Duodenal mucosa (tissue), 2 donors: Measurements from ENCODE around the gene TRIM6.

ENCODE experiments used
- H3K27ac ChIP-seq: one replicate; pipeline ENCODE4 v1.7.0; 2013; ENCODE audit warnings: low read depth, low read length
- H3K27me3 ChIP-seq, 2 donors: one replicate each; pipeline ENCODE4 v1.7.0; 2013; ENCODE audit warnings: low read length in 2 of 2, control low read depth in 1 of 2; ENCODE audit not compliant: insufficient read depth in 2 of 2, control insufficient read depth in 1 of 2
- H3K36me3 ChIP-seq, 2 donors: one replicate each; pipeline ENCODE4 v1.7.0; 2013; ENCODE audit warnings: low read length in 2 of 2, control low read depth in 1 of 2; ENCODE audit not compliant: insufficient read depth in 2 of 2, control insufficient read depth in 1 of 2
- H3K4me1 ChIP-seq, 2 donors: one replicate each; pipeline ENCODE4 v1.7.0; 2013; ENCODE audit warnings: low read length in 2 of 2, control low read depth in 1 of 2; ENCODE audit not compliant: insufficient read depth in 2 of 2, control insufficient read depth in 1 of 2
- H3K4me3 ChIP-seq, 2 donors: one replicate each; pipeline ENCODE4 v1.7.0; 2013; ENCODE audit warnings: low read length in 2 of 2, low read depth in 1 of 2
- H3K9ac ChIP-seq, 2 donors: one replicate each; pipeline ENCODE4 v1.7.0; 2013; ENCODE audit warnings: low read length in 2 of 2, low read depth in 1 of 2
- H3K9me3 ChIP-seq, 2 donors: one replicate each; pipeline ENCODE4 v1.7.0; 2013; ENCODE audit warnings: low read length in 2 of 2, control low read depth in 1 of 2; ENCODE audit not compliant: control insufficient read depth in 1 of 2

The TRIM6 gene

DNA sequence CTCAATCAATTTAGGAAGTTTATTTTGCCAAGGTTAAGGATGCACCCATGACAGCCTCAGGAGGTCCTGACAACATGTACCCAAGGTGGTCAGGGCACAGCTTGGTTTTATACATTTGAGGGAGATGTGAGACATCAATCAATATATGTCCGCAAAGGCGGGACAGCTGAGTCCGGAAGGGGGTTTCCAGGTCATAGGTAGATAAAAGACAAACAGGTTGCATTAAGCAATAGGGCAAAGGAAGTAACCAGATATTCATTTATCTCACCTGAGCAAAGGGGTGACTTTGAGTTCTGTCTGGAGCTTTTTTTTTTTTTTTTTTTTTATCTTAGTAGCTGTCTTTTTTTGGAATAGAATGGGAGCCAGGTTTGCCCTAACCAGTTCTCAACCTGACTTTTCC, 26.4 kb downstream of the TRIM6 start:
- Histone ChIP-seq H3K9ac (no peak overlapping the region), H3K36me3 (no peaks in the 10 kb centered on the region), H3K9me3 (no peaks in the 10 kb centered on the region), H3K4me1 (peaks cover 27 to 33% of the 10 kb centered on the region in 2 donors), H3K27me3 (no peaks in the 10 kb centered on the region), H3K4me3 (no peak overlapping the region), H3K27ac (no peak overlapping the region)

DNA sequence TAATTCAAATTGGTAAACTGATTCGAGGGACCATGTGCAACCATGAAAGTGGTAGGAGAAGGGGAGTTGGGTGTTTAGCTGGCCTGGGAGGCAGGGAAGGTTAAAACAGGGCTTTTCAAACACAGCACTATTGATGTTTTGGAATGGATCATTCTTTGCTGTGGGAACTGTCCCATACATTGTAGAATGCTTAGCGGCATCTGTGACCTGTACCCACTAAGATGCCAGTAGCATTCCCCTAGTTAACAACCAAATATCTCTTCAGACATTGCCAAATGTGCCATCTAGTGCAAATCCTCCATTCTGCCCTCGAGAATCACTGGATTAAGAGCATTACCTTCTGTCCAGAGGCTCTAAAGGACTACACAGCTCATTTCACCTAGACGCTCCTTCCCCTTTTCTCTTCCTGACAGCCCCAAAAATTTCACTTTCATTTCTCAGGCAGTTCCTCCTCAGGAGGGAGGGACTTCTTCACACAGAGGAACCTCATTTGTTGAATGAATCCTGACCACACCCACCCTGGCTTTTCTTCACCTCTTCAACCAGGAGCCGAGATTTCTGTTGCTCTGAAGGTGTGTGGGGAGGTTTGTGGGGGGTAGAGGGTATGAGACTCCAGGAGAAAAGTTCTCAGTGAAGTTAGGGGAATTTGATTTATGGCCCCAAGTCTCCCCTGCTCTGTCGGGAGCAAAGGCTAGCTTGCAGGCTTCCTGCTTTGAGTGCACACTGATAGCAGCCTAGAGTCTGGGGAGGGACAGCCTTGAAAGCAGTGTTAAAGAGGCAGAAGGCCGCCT, 28.2 kb downstream of the TRIM6 start, which contains the start of gene TRIM34:
TRIM34 (plus strand) TSS at position 513 of the 791 bp plus-strand sequence. CDS start 7,331 bp downstream, outside the sequence.
- peak within 1 kb of the TSS; percentile 73 to 87 for H3K4me3 ChIP-seq
- no peaks in the 10 kb centered on the region for H3K36me3 ChIP-seq
- H3K4me1 ChIP-seq = peaks cover 27 to 33% of the 10 kb centered on the region in 2 donors
- no peaks in the 10 kb centered on the region for H3K27me3 ChIP-seq
- peak within 1 kb of the TSS; percentile 45 for H3K27ac ChIP-seq
- no peaks in the 10 kb centered on the region for H3K9me3 ChIP-seq
- H3K9ac ChIP-seq = peak within 1 kb of the TSS; percentile 48 to 63

DNA sequence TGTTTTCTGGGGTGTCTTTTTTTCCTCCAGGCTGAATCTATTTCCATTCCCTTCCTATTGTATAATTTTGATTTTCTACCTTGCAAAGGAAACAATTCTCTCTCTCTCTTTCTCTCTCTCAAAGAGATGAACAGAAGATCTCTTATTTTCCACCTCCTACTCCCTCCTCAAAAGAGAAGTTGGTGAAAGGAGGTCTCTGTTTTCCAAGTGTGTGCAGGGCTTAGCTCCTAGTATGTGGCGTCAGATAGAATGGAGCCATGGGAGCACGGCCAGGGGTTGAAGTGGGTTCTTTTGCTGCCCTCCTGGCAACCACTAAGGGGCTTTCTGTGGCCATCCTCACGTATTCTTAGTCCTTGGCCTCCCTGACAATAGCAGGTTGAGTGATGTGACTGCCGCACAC, 28.8 kb downstream of the TRIM6 start:
- peak overlapping the region; percentile 48 to 63 for H3K9ac ChIP-seq
- H3K27ac ChIP-seq = no peak overlapping the region
- H3K4me3 ChIP-seq = peak overlapping the region; percentile 73 to 87
- no peaks in the 10 kb centered on the region for H3K36me3 ChIP-seq
- H3K4me1 ChIP-seq = peaks cover 27 to 33% of the 10 kb centered on the region in 2 donors
- no peaks in the 10 kb centered on the region for H3K27me3 ChIP-seq
- H3K9me3 ChIP-seq = no peaks in the 10 kb centered on the region

DNA sequence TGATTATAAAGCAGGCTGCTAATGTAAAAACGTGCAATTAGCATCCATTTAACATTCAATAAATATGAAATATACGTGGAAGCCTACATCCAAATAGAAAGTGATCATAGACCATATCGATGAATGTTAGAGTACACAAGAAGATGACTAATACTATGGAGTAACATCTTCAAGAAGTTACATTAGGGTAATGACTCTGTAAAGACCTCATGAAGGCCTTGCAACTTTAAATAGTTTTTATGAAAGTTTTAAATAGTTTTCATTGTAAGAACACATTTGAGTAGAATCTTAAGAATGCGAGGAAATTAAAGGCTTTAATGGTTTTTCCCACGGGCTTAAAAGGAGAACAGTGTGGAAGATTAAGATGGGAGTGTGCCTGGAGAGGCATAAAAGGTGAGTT, 29.8 kb downstream of the TRIM6 start:
- H3K27ac ChIP-seq = no peak overlapping the region
- no peaks in the 10 kb centered on the region for H3K27me3 ChIP-seq
- no peaks in the 10 kb centered on the region for H3K9me3 ChIP-seq
- H3K4me3 ChIP-seq = peak overlapping the region; percentile 73 to 87
- H3K4me1 ChIP-seq = peaks cover 20 to 25% of the 10 kb centered on the region in 2 donors
- H3K9ac ChIP-seq = no peak overlapping the region
- H3K36me3 ChIP-seq = no peaks in the 10 kb centered on the region

DNA sequence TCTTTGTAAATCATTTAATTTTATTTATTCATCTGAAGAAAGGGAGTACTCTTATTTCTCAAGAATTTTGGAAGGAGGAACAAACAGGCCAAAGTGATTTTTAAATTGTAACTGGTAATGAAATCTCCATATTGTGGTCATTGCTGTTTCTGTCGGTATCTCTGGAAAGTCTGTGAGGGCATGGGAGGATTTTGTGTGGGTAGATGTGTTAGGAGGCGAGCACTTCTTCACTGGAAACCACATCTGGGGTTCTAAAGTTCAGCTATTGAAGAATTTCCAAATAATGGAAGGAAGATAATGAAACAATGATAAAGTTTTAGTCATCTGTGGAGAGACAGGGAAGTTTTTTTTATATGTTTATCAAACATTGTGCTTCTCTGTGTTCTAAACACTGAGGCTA, 35.0 kb downstream of the TRIM6 start:
- H3K4me3 ChIP-seq = no peak overlapping the region
- H3K36me3 ChIP-seq = peaks cover 4 to 24% of the 10 kb centered on the region in 2 donors
- H3K27me3 ChIP-seq = no peaks in the 10 kb centered on the region
- H3K27ac ChIP-seq = no peak overlapping the region
- H3K9me3 ChIP-seq = no peaks in the 10 kb centered on the region
- H3K9ac ChIP-seq = no peak overlapping the region
- no peaks in the 10 kb centered on the region for H3K4me1 ChIP-seq

DNA sequence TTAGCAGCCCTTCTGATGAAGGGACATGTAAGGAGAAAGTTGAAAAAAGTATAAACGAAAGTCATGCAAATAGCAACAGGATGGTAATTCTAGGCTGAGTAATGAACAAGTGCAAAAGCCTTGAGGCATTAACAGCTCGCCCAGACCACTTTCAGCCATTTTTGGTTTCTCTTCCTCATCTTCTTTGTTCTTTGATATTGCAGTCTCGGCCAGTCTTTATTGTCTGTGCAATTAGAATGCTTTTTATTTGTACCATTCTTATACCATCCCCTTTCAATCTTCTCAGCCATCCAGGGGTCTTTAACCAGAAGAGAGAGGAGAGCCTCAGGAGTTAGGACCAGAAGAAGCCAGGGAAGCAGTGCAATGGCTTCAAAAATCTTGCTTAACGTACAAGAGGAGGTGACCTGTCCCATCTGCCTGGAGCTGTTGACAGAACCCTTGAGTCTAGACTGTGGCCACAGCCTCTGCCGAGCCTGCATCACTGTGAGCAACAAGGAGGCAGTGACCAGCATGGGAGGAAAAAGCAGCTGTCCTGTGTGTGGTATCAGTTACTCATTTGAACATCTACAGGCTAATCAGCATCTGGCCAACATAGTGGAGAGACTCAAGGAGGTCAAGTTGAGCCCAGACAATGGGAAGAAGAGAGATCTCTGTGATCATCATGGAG, 35.7 kb downstream of the TRIM6 start:
- Histone ChIP-seq H3K9ac (no peak overlapping the region), H3K4me1 (no peaks in the 10 kb centered on the region), H3K27me3 (no peaks in the 10 kb centered on the region), H3K9me3 (no peaks in the 10 kb centered on the region), H3K4me3 (no peak overlapping the region), H3K36me3 (peaks cover 4 to 24% of the 10 kb centered on the region in 2 donors), H3K27ac (no peak overlapping the region)

DNA sequence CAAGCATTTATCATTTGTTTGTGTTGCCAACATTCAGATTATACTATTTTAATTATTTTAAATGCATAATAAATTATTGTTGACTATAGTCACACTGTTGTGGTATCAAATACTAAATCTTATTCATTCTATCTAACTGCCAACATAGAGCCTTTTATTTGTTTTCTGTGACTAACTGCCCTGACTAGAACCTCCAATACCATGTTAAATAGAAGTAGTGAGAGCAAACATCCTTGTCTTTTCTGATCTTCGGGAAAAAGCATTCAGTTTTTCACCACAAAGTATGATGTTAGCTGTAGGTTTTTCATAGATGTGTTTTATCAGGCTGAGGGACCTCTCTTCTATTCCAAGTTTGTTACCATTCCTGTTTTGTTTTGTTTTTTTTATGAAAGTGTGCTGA, 43.5 kb downstream of the TRIM6 start:
- H3K27ac ChIP-seq = no peak overlapping the region
- H3K27me3 ChIP-seq = no peaks in the 10 kb centered on the region
- no peak overlapping the region for H3K4me3 ChIP-seq
- H3K9me3 ChIP-seq = no peaks in the 10 kb centered on the region
- H3K4me1 ChIP-seq = no peaks in the 10 kb centered on the region
- H3K9ac ChIP-seq = no peak overlapping the region
- peaks cover 19 to 28% of the 10 kb centered on the region in 2 donors for H3K36me3 ChIP-seq

DNA sequence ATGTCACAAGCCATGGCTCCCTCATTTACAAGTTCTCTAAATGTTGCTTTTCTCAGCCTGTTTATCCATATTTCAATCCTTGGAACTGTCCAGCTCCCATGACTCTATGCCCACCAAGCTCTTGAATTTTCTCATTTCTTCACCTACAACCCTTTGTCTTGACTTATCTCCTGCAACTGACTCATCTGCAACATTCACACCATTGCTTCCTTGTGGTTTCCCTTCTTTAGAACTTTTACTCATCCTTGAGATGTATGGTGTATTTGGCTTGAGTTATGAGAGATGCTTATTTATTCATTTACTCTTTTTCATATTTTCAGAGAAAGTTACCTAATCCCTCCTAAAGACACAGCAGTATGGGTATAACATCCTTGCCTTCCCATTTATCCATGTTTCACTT, 47.1 kb downstream of the TRIM6 start:
- Histone ChIP-seq H3K9me3 (no peaks in the 10 kb centered on the region), H3K36me3 (peaks cover 16 to 19% of the 10 kb centered on the region in 2 donors), H3K27me3 (no peaks in the 10 kb centered on the region), H3K4me3 (no peak overlapping the region), H3K9ac (no peak overlapping the region), H3K27ac (no peak overlapping the region), H3K4me1 (no peaks in the 10 kb centered on the region)

DNA sequence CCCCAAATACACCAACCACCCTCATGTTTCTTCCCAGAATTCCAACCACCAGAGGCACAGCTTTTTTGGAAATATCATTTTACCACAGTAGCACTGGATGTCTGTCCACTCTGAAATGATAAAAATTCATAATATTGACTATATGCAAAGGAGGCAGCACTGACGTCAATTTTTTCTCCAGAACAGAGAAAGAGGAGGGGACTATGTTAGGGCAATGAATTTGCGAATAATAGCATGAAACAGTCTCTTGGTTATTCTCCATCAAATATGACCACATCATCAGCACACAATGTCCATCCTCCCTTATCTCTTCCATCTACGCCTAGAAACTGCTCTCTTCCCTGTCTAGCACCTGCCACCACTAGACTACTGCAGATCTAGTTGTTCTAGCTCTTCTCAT, 49.7 kb downstream of the TRIM6 start:
- no peak overlapping the region for H3K4me3 ChIP-seq
- H3K27ac ChIP-seq = no peak overlapping the region
- no peaks in the 10 kb centered on the region for H3K9me3 ChIP-seq
- H3K9ac ChIP-seq = no peak overlapping the region
- H3K27me3 ChIP-seq = no peaks in the 10 kb centered on the region
- H3K4me1 ChIP-seq = no peaks in the 10 kb centered on the region
- peaks cover 14 to 16% of the 10 kb centered on the region in 2 donors for H3K36me3 ChIP-seq

DNA sequence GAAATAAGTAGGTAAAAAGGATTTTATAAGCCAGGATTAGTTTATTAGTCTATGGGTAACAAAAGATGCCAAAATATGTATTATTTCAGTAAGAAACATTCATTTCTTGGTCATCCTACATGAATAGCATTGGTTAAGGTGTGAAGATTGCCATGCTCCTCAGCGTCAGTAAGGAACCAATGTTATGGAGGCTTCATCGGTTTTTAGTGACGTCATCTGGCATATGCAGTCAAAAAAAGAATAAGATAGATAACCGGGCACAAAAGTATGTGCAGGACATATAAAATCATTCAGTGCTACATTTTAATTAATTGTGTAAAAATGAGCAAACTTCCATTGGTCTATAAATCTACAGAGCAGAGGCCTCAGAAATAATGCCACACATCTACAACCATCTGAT, 59.0 kb downstream of the TRIM6 start:
- H3K4me3 ChIP-seq = no peak overlapping the region
- no peak overlapping the region for H3K27ac ChIP-seq
- peaks cover 0 to 3% of the 10 kb centered on the region in 2 donors for H3K9me3 ChIP-seq
- H3K36me3 ChIP-seq = no peaks in the 10 kb centered on the region
- H3K9ac ChIP-seq = no peak overlapping the region
- no peaks in the 10 kb centered on the region for H3K27me3 ChIP-seq
- no peaks in the 10 kb centered on the region for H3K4me1 ChIP-seq
